Neural cell (in vitro differentiated cells): ENCODE measurements around the gene GTF2A1. TPM values are rescaled to one million over a fixed set of nuclear protein-coding genes. Genes with fewer than 3 reads are reported as not detected.

ENCODE experiments used
- H2AFZ ChIP-seq: fragments of 200-600, 300-800 bp; sonication (generic), shearing (Covaris generic); 2 replicates; pipeline ENCODE4 v1.6.0; 2014; ENCODE audit warnings: low read depth, mild to moderate bottlenecking, antibody characterized with exemption, low read length, moderate library complexity
- H3F3A ChIP-seq: fragments of 200-600 bp; shearing (Covaris generic); 2 replicates; pipeline ENCODE4 v1.6.1; 2016; ENCODE audit warnings: mild to moderate bottlenecking, moderate library complexity, mixed read lengths, antibody characterized with exemption, low read length; ENCODE audit not compliant: insufficient read depth, poor library complexity, severe bottlenecking
- H3K27ac ChIP-seq: fragments of 200-600, 300-800 bp; sonication (generic), shearing (Covaris generic); 2 replicates; pipeline ENCODE4 v1.5.1; 2014; ENCODE audit warnings: mild to moderate bottlenecking, low read length, moderate library complexity
- H3K27me3 ChIP-seq: fragments of 300-800, 200-600 bp; sonication (generic), shearing (Covaris generic); 2 replicates; pipeline ENCODE4 v1.6.0; 2014; ENCODE audit warnings: mild to moderate bottlenecking, low read depth, low read length, moderate library complexity; ENCODE audit not compliant: insufficient read depth
- H3K36me3 ChIP-seq: fragments of 300-800, 200-600 bp; sonication (generic), shearing (Covaris generic); 2 replicates; pipeline ENCODE4 v1.5.1; 2014; ENCODE audit warnings: mild to moderate bottlenecking, antibody characterized with exemption, low read length, moderate library complexity; ENCODE audit not compliant: insufficient read depth
- H3K4me2 ChIP-seq: fragments of 300-800, 200-600 bp; sonication (generic), shearing (Covaris generic); 2 replicates; pipeline ENCODE4 v1.6.0; 2014; ENCODE audit warnings: mild to moderate bottlenecking, low read length
- H3K4me3 ChIP-seq: fragments of 300-800, 200-600 bp; sonication (generic), shearing (Covaris generic); 2 replicates; pipeline ENCODE4 v1.5.1; 2014; ENCODE audit warnings: mild to moderate bottlenecking, low read length, moderate library complexity
- H3K79me2 ChIP-seq: fragments of 200-600 bp; shearing (Covaris generic); replicated peaks from 2 replicates; pipeline ENCODE4 v1.6.0; 2014; ENCODE audit warnings: mild to moderate bottlenecking, low read length, moderate library complexity; ENCODE audit not compliant: insufficient read depth
- H3K9ac ChIP-seq: fragments of 300-800, 200-600 bp; sonication (generic), shearing (Covaris generic); 2 replicates; pipeline ENCODE4 v1.6.1; 2016; ENCODE audit warnings: mild to moderate bottlenecking, low read length, mixed read lengths
- H3K9me2 ChIP-seq: fragments of 200-600 bp; shearing (Covaris generic); 2 replicates; pipeline ENCODE4 v1.6.1; 2016; ENCODE audit warnings: mild to moderate bottlenecking, low read length, mixed read lengths; ENCODE audit not compliant: insufficient read depth
- H3K9me3 ChIP-seq: fragments of 200-600, 300-800 bp; sonication (generic), shearing (Covaris generic); 2 replicates; pipeline ENCODE4 v1.6.1; 2016; ENCODE audit warnings: mild to moderate bottlenecking, mixed run types, low read length, moderate library complexity, mixed read lengths
- H4K20me1 ChIP-seq: fragments of 200-600 bp; shearing (Covaris generic); 2 replicates; pipeline ENCODE4 v1.6.1; 2016; ENCODE audit warnings: mild to moderate bottlenecking, mixed run types; ENCODE audit not compliant: insufficient read depth
- CTCF ChIP-seq: fragments of 450-650 bp; IDR thresholded peaks from 2 replicates; pipeline ENCODE4 v1.5.1; 2014; ENCODE audit warnings: antibody characterized with exemption, mild to moderate bottlenecking, moderate library complexity; ENCODE audit not compliant: poor library complexity, severe bottlenecking
- EP300 ChIP-seq: fragments of 450-650 bp; conservative IDR thresholded peaks from 2 replicates; pipeline ENCODE4 v1.6.1; 2014; ENCODE audit warnings: antibody characterized with exemption, mild to moderate bottlenecking, moderate library complexity; ENCODE audit not compliant: poor library complexity, severe bottlenecking
- EZH2 ChIP-seq: fragments of 200-600, 300-800 bp; shearing (Covaris generic), sonication (generic); IDR thresholded peaks from 2 replicates; pipeline ENCODE4 v1.6.1; 2014; ENCODE audit warnings: antibody characterized with exemption, low read length, borderline replicate concordance, mild to moderate bottlenecking; ENCODE audit not compliant: insufficient read depth, poor library complexity, severe bottlenecking
- MXI1 ChIP-seq: fragments of 450-650 bp; conservative IDR thresholded peaks from 2 replicates; pipeline ENCODE4 v1.6.1; 2014; ENCODE audit warnings: antibody characterized with exemption, mild to moderate bottlenecking; ENCODE audit not compliant: poor library complexity, severe bottlenecking
- POLR2AphosphoS5 ChIP-seq: IDR thresholded peaks from 2 replicates; pipeline ENCODE4 v1.6.1; 2012
- RAD21 ChIP-seq: fragments of 450-650 bp; conservative IDR thresholded peaks from 2 replicates; pipeline ENCODE4 v1.6.1; 2014; ENCODE audit warnings: antibody characterized with exemption, mild to moderate bottlenecking, moderate library complexity
- SMC3 ChIP-seq: fragments of 450-650 bp; conservative IDR thresholded peaks from 2 replicates; pipeline ENCODE4 v1.6.1; 2014; ENCODE audit warnings: antibody characterized with exemption, mild to moderate bottlenecking, moderate library complexity; ENCODE audit not compliant: poor library complexity
- TAF1 ChIP-seq: IDR thresholded peaks from 2 replicates; pipeline ENCODE4 v1.6.1; 2012; ENCODE audit warnings: low read depth
- polyA plus RNA-seq: library from polyadenylated mRNA; depleted of rRNA; stranded (reverse); fragments of >200 nt; gene quantifications from 2 replicates; pipeline ENCODE4 v1.2.3, GENCODE V29; 2014

GTF2A1 gene
- polyA plus RNA-seq, 1 donor from 2014 or later = 37.3 TPM

- H3K4me2 ChIP-seq = no peak overlapping the region
- no peaks in the 10 kb centered on the region for H3F3A ChIP-seq
- H3K79me2 ChIP-seq = no peaks in the 10 kb centered on the region
- H3K36me3 ChIP-seq = no peaks in the 10 kb centered on the region
- no peak overlapping the region for H3K27ac ChIP-seq
- no peaks in the 10 kb centered on the region for H3K9me2 ChIP-seq
- H3K4me3 ChIP-seq = no peak overlapping the region
- no peak for TF ChIP-seq EP300
- H3K27me3 ChIP-seq = no peaks in the 10 kb centered on the region
- no peak overlapping the region for H3K9ac ChIP-seq
- no peak overlapping the region for H2AFZ ChIP-seq
- no peaks in the 10 kb centered on the region for H3K9me3 ChIP-seq
- H4K20me1 ChIP-seq = no peaks in the 10 kb centered on the region
These were observed 73.4 kb downstream of the GTF2A1 start for GRCh38 chr14:81147140-81147897.

- Histone ChIP-seq H3K27ac (no peak overlapping the region), H2AFZ (no peak overlapping the region), H3K27me3 (no peaks in the 10 kb centered on the region), H3K36me3 (no peaks in the 10 kb centered on the region), H3F3A (no peaks in the 10 kb centered on the region), H3K79me2 (no peaks in the 10 kb centered on the region), H3K4me2 (no peak overlapping the region), H3K9me2 (no peaks in the 10 kb centered on the region), H3K9me3 (no peaks in the 10 kb centered on the region), H3K4me3 (no peak overlapping the region), H3K9ac (no peak overlapping the region), H4K20me1 (no peaks in the 10 kb centered on the region)
- TF ChIP-seq MXI1 = no peak
- no peak for TF ChIP-seq SMC3
- no peak for TF ChIP-seq CTCF
- no peak for TF ChIP-seq TAF1
- no peak for TF ChIP-seq RAD21
- TF ChIP-seq EP300 = no peak
- no peak for TF ChIP-seq POLR2AphosphoS5
These were observed 75.7 kb downstream of the GTF2A1 start for GRCh38 chr14:81144824-81145603.

GRCh38 chr14:81143793-81144192 lies 77.0 kb downstream of the GTF2A1 start:
- TF ChIP-seq EZH2 (no peak), SMC3 (no peak), CTCF (no peak)
- Histone ChIP-seq H3K4me3 (no peak overlapping the region), H2AFZ (no peak overlapping the region), H3F3A (no peaks in the 10 kb centered on the region), H3K27ac (no peak overlapping the region), H3K27me3 (no peaks in the 10 kb centered on the region), H3K9me2 (no peaks in the 10 kb centered on the region), H3K79me2 (no peaks in the 10 kb centered on the region), H3K9ac (no peak overlapping the region), H3K9me3 (no peaks in the 10 kb centered on the region), H3K4me2 (no peak overlapping the region), H3K36me3 (no peaks in the 10 kb centered on the region), H4K20me1 (no peaks in the 10 kb centered on the region)
